T-helper 22 cell (primary cell): ENCODE measurements around the gene VMP1.
"Not testable (repeated sequence)": the region's sequence is repeated elsewhere in the genome, so short reads cannot be mapped to it uniquely, and the experiment has no call there.

Experiments used
- DNase-seq: peaks from one replicate; pipeline ENCODE4 v3.0.0-alpha.2; 2020; ENCODE audit warnings: low read depth

Gene VMP1

GRCh38 chr17:59863616-59864015 lies 156.2 kb downstream of the VMP1 start:
- no peak for DNase-seq

- no peak for DNase-seq
Measured at GRCh38 chr17:59869941-59870218, 162.4 kb downstream of the VMP1 start.

DNA sequence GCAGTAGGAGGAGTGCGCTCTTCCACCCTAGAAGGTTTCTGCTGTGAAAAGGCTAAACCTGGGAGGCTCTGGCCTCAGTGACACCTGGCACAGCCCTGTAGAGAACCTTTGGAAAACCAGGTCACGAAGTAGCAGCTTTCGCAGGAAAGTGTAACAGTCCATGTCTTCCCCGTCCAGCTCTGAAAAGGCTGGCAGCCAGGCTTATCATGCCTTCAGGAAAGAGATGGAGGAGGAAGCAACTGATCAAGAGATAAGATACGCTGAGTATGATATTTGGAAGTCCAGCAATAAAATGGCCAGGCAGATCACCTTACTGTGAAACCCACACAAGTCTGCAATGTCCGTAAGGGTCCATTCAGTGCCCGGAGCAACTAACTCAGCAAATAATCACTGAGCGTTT lies 163.0 kb downstream of the VMP1 start:
- no peak for DNase-seq

DNA sequence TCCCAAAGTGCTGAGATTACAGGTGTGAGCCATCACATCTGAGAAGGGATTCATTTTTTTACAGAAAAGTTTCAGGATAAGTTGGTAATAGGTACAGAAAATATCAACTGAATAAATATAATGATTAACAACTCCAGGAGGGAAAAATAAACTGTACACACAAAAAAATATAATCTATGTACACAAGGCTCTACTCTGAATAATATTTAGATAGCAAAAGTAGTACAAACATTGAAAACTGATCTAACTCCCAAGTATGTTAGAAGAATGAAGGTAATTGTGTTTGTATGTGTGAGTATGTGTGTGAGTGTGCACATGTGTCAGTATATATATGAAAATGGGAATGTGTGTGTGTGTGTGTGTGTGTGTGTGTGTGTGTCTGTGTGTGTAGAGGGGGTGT lies 164.9 kb downstream of the VMP1 start:
- no peak for DNase-seq

DNA sequence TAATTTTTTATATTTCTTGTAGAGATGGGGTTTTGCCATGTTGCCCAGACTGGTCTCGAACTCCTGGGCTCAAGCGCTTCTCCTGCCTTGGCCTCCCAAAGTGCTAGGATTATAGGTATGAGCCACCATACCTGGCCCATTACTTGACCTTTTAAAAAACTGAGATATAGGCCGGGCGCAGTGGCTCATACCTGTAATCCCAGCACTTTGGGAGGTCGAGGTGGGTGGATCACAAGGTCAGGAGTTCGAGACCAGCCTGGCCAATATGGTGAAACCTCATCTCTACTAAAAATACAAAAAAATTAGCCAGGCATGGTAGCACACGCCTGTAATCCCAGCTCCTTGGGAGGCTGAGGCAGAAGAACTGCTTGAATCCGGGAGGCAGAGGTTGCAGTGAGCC lies 166.0 kb downstream of the VMP1 start:
- not testable (repeated sequence) for DNase-seq

GRCh38 chr17:59874376-59874775 lies 166.9 kb downstream of the VMP1 start:
- no peak for DNase-seq

GRCh38 chr17:59876107-59876506 lies 168.7 kb downstream of the VMP1 start:
- no peak for DNase-seq

DNA sequence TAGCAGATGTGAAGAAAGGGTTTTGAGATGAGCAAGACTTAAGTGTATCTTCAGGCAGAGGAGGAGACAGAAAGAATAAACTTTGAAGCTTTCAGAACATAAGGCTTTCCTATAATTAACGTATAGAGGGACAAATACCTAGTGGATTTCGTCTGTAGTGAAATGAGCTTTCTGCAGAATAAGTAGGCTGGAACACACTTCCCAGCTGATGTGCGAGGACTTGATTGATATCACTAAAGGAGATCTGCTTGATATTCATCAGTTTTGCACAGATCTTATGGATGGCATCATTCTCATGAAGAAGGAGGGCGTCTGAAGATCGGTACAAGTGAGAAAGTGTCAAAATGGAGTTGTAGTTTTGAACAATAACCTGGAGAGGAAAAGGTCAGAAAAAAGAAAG lies 170.5 kb downstream of the VMP1 start:
- DNase-seq = no peak

- DNase-seq = no peak
Measured at GRCh38 chr17:59878624-59879023, 171.2 kb downstream of the VMP1 start.

- DNase-seq = no peak
Measured at GRCh38 chr17:59884861-59885260, 177.4 kb downstream of the VMP1 start.

DNA sequence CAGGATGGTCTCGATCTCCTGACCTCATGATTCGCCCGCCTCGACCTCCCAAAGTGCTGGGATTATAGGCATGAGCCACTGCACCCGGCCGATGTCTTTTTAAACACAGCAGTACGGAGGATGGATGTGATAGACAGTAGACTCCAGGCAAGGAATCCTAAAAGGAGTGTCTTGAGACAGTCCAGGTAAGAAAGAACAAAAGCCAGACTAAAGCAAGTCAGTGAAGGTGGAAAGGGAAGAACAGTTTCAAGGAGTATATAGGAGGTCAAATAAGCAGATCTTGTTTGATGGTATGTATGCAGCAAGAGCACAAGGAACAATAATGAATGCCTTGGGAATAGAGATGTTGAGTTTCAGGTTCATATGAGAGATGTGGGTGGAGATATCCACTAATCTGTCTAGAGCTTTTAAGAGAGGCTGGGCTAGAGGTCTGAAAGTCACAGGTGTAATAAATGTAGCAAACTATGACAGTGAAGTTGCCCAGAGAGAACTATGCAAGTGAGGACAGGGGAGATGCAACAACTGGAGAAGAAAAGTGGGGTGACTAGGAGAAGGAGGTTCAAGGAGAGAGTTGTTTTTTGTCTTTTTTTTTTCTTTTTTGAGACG lies 180.8 kb downstream of the VMP1 start:
- no peak for DNase-seq

- DNase-seq = no peak
Measured at GRCh38 chr17:59890720-59891119, 183.3 kb downstream of the VMP1 start.
